IMR-90 (cell line): ENCODE measurements around the gene CDH13. TPM values are rescaled to one million over a fixed set of nuclear protein-coding genes. Genes with fewer than 3 reads are reported as not detected.

Experiments
- ATAC-seq: fragments of 200-7000 bp; cut with Tn5 transposase; 2 replicates; pipeline ENCODE4 v1.9.1; 2020; ENCODE audit warnings: low read depth, mild to moderate bottlenecking, moderate library complexity
- BruUV-seq: library from RNA; stranded (reverse); fragments of 400-500 nt; replicated peaks from 2 replicates; lab custom pipeline; 2021; lab: Mats Ljungman, UMichigan
- CTCF ChIA-PET: fragments of 300-600 bp; formaldehyde crosslinking; extraction: SDS; loops from one replicate; lab custom pipeline; 2021; ENCODE audit warnings: antibody characterized with exemption; lab: Yijun Ruan, JAX
- POLR2A ChIA-PET: fragments of 300-600 bp; sonication (Branson Sonifier 250); formaldehyde crosslinking; loops from one replicate; lab custom pipeline; 2022; ENCODE audit warnings: antibody characterized with exemption; ENCODE audit not compliant: unreplicated experiment; lab: Charles Lee
- DNase-seq: peaks from one replicate; pipeline ENCODE4 v3.0.0; 2013
- H2AFZ ChIP-seq: replicated peaks from 2 replicates; pipeline ENCODE3; 2013; ENCODE audit warnings: low read length, mild to moderate bottlenecking; ENCODE audit not compliant: poor library complexity
- H2AK5ac ChIP-seq: 2 replicates; pipeline ENCODE4 v1.6.1; 2013; ENCODE audit warnings: low read depth, low read length, inconsistent platforms
- H2AK9ac ChIP-seq: replicated peaks from 2 replicates; pipeline ENCODE3; 2013; ENCODE audit warnings: mild to moderate bottlenecking, low read depth, low read length, moderate library complexity; ENCODE audit not compliant: poor library complexity
- H2BK120ac ChIP-seq: 2 replicates; pipeline ENCODE4 v1.6.1; 2013; ENCODE audit warnings: low read depth, low read length, inconsistent platforms
- H2BK15ac ChIP-seq: 3 replicates; pipeline ENCODE4 v1.6.1; 2013; ENCODE audit warnings: low read depth, low read length, inconsistent platforms
- H2BK20ac ChIP-seq: 2 replicates; pipeline ENCODE4 v1.6.1; 2013; ENCODE audit warnings: low read depth, mild to moderate bottlenecking, inconsistent platforms, low read length, moderate library complexity
- H2BK5ac ChIP-seq: 2 replicates; pipeline ENCODE4 v1.6.1; 2013; ENCODE audit warnings: mild to moderate bottlenecking, low read depth, low read length, inconsistent platforms; ENCODE audit not compliant: poor library complexity, severe bottlenecking
- H3K14ac ChIP-seq: replicated peaks from 2 replicates; pipeline ENCODE4 v1.6.1; 2013; ENCODE audit warnings: low read depth, low read length, inconsistent platforms
- H3K18ac ChIP-seq: 2 replicates; pipeline ENCODE4 v1.6.1; 2013; ENCODE audit warnings: low read depth, low read length, control low read depth
- H3K23ac ChIP-seq: 2 replicates; pipeline ENCODE4 v1.6.1; 2013; ENCODE audit warnings: low read depth, low read length, inconsistent platforms
- H3K27ac ChIP-seq: 2 replicates; pipeline ENCODE4 v1.5.1; 2013; ENCODE audit warnings: mild to moderate bottlenecking, control low read depth, low read length; ENCODE audit not compliant: insufficient read depth
- H3K27me3 ChIP-seq: 2 replicates; pipeline ENCODE4 v1.6.1; 2013; ENCODE audit warnings: low read length; ENCODE audit not compliant: control insufficient read depth, insufficient read depth
- H3K36me3 ChIP-seq: 2 replicates; pipeline ENCODE4 v1.6.1; 2013; ENCODE audit warnings: low read length, mixed read lengths; ENCODE audit not compliant: control insufficient read depth, insufficient read depth
- H3K4ac ChIP-seq: 2 replicates; pipeline ENCODE4 v1.6.1; 2013; ENCODE audit warnings: low read depth, low read length, inconsistent platforms
- H3K4me1 ChIP-seq: 2 replicates; pipeline ENCODE4 v1.6.1; 2013; ENCODE audit warnings: low read length, mixed read lengths; ENCODE audit not compliant: control insufficient read depth, insufficient read depth
- H3K4me2 ChIP-seq: 2 replicates; pipeline ENCODE4 v1.6.1; 2013; ENCODE audit warnings: low read depth, mild to moderate bottlenecking, control low read depth, low read length, moderate library complexity
- H3K4me3 ChIP-seq: 2 replicates; pipeline ENCODE4 v1.5.1; 2013; ENCODE audit warnings: low read depth, mild to moderate bottlenecking, control low read depth, low read length, moderate library complexity; ENCODE audit not compliant: insufficient read depth
- H3K56ac ChIP-seq: 2 replicates; pipeline ENCODE4 v1.6.1; 2013; ENCODE audit warnings: low read length, inconsistent platforms; ENCODE audit not compliant: insufficient read depth; ENCODE audit errors: extremely low read depth
- H3K79me1 ChIP-seq, 2 experiments: 2 replicates each; pipeline ENCODE4 v1.6.1; 2013; ENCODE audit warnings: low read length in 2 of 2, inconsistent platforms in 1 of 2, low read depth in 1 of 2
- H3K9ac ChIP-seq: 2 replicates; pipeline ENCODE4 v1.6.1; 2013; ENCODE audit warnings: low read depth, low read length, control low read depth
- H3K9me1 ChIP-seq: 2 replicates; pipeline ENCODE4 v1.6.1; 2013; ENCODE audit warnings: low read length, inconsistent platforms; ENCODE audit not compliant: insufficient read depth
- H3K9me3 ChIP-seq: 2 replicates; pipeline ENCODE4 v1.6.1; 2013; ENCODE audit warnings: low read length; ENCODE audit not compliant: control insufficient read depth, insufficient read depth
- H4K20me1 ChIP-seq: 2 replicates; pipeline ENCODE4 v1.6.1; 2013; ENCODE audit warnings: low read length, inconsistent platforms; ENCODE audit not compliant: insufficient read depth
- H4K5ac ChIP-seq: 2 replicates; pipeline ENCODE4 v1.6.1; 2013; ENCODE audit warnings: mild to moderate bottlenecking, low read depth, low read length, control low read depth
- H4K8ac ChIP-seq, 2 experiments: 2 replicates each; pipeline ENCODE4 v1.6.1; 2013; ENCODE audit warnings: low read depth in 2 of 2, low read length in 2 of 2, control low read depth in 1 of 2, inconsistent platforms in 1 of 2
- H4K91ac ChIP-seq: 2 replicates; pipeline ENCODE4 v1.6.1; 2013; ENCODE audit warnings: low read depth, low read length, inconsistent platforms; ENCODE audit not compliant: insufficient read depth
- CEBPB ChIP-seq: IDR thresholded peaks from 2 replicates; pipeline ENCODE4 v1.6.1; 2012; ENCODE audit warnings: low read depth, low read length, improper control_type of control experiment
- MXI1 ChIP-seq: IDR thresholded peaks from 2 replicates; pipeline ENCODE4 v1.6.1; 2012; ENCODE audit warnings: low read depth, mild to moderate bottlenecking, low read length, moderate library complexity, borderline replicate concordance
- POLR2A ChIP-seq: IDR thresholded peaks from 2 replicates; pipeline ENCODE4 v1.6.1; 2012; ENCODE audit warnings: mild to moderate bottlenecking, low read depth, low read length
- RFX5 ChIP-seq: IDR thresholded peaks from 2 replicates; pipeline ENCODE4 v1.8.0; 2012; ENCODE audit warnings: low read depth, mild to moderate bottlenecking, low read length, moderate library complexity
- WGBS, 2 experiments: methylation state at CpG; one replicate each; pipeline versions ENCODE4 v1.1.5 to v1.1.7; 2013; ENCODE audit warnings: missing lambda C conversion rate in 2 of 2; ENCODE audit not compliant: insufficient read length in 1 of 2; ENCODE audit errors: extremely low coverage in 2 of 2; 5-methylcytosine and 5-hydroxymethylcytosine counted together
- dilution Hi-C: fragments of 300-500 bp; cut with HindIII; formaldehyde crosslinking; loops from one replicate; pipeline ENCODE4 v1.14.3; 2018; ENCODE audit warnings: low sequenced_read_pairs; ENCODE audit not compliant: unreplicated experiment
- in situ Hi-C: fragments of 300-500 bp; cut with MboI; formaldehyde crosslinking; loops from 3 replicates; pipeline ENCODE4 v1.14.3; 2019; ENCODE audit warnings: low sequenced_read_pairs, inconsistent platforms, mixed read lengths
- intact Hi-C: fragments of 100-400 bp; cut with micrococcal nuclease; formaldehyde crosslinking; loops from 2 replicates; pipeline ENCODE4 v1.10.0; 2022
- polyA plus RNA-seq, 3 experiments: library from polyadenylated mRNA; depleted of rRNA; stranded (reverse); fragments of >200 nt; gene quantifications; 2 replicates each; pipeline ENCODE4 v1.2.3, GENCODE V29; 2012; ENCODE audit warnings: low replicate concordance in 1 of 3
- total RNA-seq: library from RNA; depleted of rRNA; stranded (reverse); fragments of >200 nt; gene quantifications from 2 replicates; pipeline ENCODE4 v1.2.3, GENCODE V29; 2012

The CDH13 gene
- total and polyA plus RNA-seq, 2 of the 4 experiments (the other 2 are of a cell fraction): 61.6 to 74.7 TPM

GRCh38 chr16:83791916-83792315 is 1165.1 kb downstream of the CDH13 start:
- no peak overlapping the region for H2AFZ ChIP-seq
- H3K4me2 ChIP-seq: no peak overlapping the region
- no peak overlapping the region for H3K27ac ChIP-seq
- no peak for DNase-seq
- ChIA-PET POLR2A (no interaction called here), CTCF (no interaction called here)
- H3K4ac ChIP-seq: no peak overlapping the region
- H4K91ac ChIP-seq: no peak overlapping the region
- no peaks in the 10 kb centered on the region for H3K4me1 ChIP-seq
- no peak overlapping the region for H3K23ac ChIP-seq
- no peak for ATAC-seq
- no peak overlapping the region for H2BK5ac ChIP-seq
- H3K56ac ChIP-seq: no peak overlapping the region
- no peak overlapping the region for H2AK9ac ChIP-seq
- no peak overlapping the region for H3K14ac ChIP-seq
- no peak overlapping the region for H2BK20ac ChIP-seq
- intact Hi-C loops: no loop called here
- no peak overlapping the region for H4K5ac ChIP-seq
- no peaks in the 10 kb centered on the region for H3K9me1 ChIP-seq
- no peak overlapping the region for H2AK5ac ChIP-seq
- H4K8ac ChIP-seq: no peak overlapping the region
- in situ Hi-C loops: no loop called here
- no peak overlapping the region for H3K4me3 ChIP-seq
- no peak overlapping the region for H3K18ac ChIP-seq
- H4K20me1 ChIP-seq: no peaks in the 10 kb centered on the region
- H3K79me1 ChIP-seq: no peaks in the 10 kb centered on the region
- 84% methylated on average over 7 of the region's 10 CpGs; no CpG with 5 or more reads in 1 of the 2 experiments for WGBS, 2 experiments
- H3K27me3 ChIP-seq: no peaks in the 10 kb centered on the region
- dilution Hi-C loops: no loop called here
- H3K9ac ChIP-seq: no peak overlapping the region
- BruUV-seq: no TSS peak
- H2BK120ac ChIP-seq: no peak overlapping the region
- H3K9me3 ChIP-seq: no peaks in the 10 kb centered on the region
- H3K36me3 ChIP-seq: no peaks in the 10 kb centered on the region
- no peak overlapping the region for H2BK15ac ChIP-seq
- no peak for TF ChIP-seq RFX5
- TF ChIP-seq CEBPB: peak; percentile 61
- TF ChIP-seq POLR2A: no peak
- no peak for TF ChIP-seq MXI1
